ENCODE results near the gene MED20. TPM values are rescaled to one million over a fixed set of nuclear protein-coding genes. Genes with fewer than 3 reads are reported as not detected.

MED20 gene
- total RNA-seq, 1 experiment from 2014 or later, result 42.4 TPM

DNA sequence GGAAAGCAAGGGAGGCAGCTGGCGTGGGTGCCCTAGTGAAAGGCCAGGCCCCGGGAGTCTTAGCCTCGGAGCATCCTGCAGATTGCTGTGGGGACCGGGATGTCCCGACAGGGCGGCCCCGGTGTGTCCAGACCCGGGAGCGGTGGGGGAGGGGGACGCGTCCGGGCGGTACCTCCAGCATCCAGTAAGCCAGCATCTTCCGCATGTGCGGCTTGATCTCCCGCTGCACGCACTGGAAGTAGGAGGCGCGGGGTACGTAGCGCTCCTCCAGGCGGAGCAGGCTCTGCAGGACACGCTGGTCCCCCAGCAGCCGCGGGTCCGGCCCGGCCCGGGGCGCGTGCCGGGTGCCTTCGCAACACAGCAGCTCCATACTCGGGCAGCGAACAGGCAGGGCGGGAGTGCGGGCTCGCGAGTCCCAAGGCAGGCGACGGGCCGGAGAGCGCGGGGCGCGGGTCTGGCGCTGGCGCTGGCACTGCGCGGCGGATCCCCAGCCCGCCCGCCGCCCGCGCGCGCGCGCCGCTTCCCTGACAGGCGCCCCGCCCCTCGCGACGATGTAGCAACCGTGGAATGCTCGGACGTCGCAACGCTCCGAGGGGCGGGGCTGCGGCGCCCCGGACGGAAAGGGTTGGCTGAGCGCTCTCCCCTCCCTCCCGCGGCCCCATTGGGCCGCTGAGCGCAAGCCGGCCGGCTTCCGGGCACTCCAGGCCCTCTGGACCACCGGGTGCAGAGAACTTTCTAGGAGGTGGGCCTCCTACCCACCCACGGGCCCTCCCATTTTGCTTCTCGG lies 20.5 kb upstream of the MED20 start, which contains the start of gene CCND3 (continued):
- TF ChIP-seq TP53 (CRISPR knock-in tag; IDR thresholded peaks at IDR 0.05) (0 out of 2 replicates have a peak, but pooled peaks have one; percentile 20), FOXP1 (CRISPR knock-in tag; IDR thresholded peaks at IDR 0.05; ENCODE audit: borderline replicate concordance) (no peak; the same call in 1 of the 2 replicates), GABPB1 (CRISPR knock-in tag; IDR thresholded peaks at IDR 0.05) (peak; percentile 43; the same call in 1 of the 2 replicates), SP1 (CRISPR knock-in tag; conservative IDR thresholded peaks at IDR 0.05) (peak; percentile 53; the same call in 1 of the 2 replicates), E2F5 (CRISPR knock-in tag; IDR thresholded peaks at IDR 0.05) (0 out of 2 replicates have a peak, but pooled peaks have one; percentile 22)
- TF ChIP-seq, protein P1, sequence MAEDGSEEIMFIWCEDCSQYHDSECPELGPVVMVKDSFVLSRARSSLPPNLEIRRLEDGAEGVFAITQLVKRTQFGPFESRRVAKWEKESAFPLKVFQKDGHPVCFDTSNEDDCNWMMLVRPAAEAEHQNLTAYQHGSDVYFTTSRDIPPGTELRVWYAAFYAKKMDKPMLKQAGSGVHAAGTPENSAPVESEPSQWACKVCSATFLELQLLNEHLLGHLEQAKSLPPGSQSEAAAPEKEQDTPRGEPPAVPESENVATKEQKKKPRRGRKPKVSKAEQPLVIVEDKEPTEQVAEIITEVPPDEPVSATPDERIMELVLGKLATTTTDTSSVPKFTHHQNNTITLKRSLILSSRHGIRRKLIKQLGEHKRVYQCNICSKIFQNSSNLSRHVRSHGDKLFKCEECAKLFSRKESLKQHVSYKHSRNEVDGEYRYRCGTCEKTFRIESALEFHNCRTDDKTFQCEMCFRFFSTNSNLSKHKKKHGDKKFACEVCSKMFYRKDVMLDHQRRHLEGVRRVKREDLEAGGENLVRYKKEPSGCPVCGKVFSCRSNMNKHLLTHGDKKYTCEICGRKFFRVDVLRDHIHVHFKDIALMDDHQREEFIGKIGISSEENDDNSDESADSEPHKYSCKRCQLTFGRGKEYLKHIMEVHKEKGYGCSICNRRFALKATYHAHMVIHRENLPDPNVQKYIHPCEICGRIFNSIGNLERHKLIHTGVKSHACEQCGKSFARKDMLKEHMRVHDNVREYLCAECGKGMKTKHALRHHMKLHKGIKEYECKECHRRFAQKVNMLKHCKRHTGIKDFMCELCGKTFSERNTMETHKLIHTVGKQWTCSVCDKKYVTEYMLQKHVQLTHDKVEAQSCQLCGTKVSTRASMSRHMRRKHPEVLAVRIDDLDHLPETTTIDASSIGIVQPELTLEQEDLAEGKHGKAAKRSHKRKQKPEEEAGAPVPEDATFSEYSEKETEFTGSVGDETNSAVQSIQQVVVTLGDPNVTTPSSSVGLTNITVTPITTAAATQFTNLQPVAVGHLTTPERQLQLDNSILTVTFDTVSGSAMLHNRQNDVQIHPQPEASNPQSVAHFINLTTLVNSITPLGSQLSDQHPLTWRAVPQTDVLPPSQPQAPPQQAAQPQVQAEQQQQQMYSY (CRISPR knock-in tag; IDR thresholded peaks at IDR 0.05), result peak; percentile 12; the same call in 1 of the 2 replicates
- TF ChIP-seq, protein P2, sequence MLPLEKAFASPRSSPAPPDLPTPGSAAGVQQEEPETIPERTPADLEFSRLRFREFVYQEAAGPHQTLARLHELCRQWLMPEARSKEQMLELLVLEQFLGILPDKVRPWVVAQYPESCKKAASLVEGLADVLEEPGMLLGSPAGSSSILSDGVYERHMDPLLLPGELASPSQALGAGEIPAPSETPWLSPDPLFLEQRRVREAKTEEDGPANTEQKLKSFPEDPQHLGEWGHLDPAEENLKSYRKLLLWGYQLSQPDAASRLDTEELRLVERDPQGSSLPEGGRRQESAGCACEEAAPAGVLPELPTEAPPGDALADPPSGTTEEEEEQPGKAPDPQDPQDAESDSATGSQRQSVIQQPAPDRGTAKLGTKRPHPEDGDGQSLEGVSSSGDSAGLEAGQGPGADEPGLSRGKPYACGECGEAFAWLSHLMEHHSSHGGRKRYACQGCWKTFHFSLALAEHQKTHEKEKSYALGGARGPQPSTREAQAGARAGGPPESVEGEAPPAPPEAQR (CRISPR knock-in tag; IDR thresholded peaks at IDR 0.05), result no peak
- TF ChIP-seq, protein P3, sequence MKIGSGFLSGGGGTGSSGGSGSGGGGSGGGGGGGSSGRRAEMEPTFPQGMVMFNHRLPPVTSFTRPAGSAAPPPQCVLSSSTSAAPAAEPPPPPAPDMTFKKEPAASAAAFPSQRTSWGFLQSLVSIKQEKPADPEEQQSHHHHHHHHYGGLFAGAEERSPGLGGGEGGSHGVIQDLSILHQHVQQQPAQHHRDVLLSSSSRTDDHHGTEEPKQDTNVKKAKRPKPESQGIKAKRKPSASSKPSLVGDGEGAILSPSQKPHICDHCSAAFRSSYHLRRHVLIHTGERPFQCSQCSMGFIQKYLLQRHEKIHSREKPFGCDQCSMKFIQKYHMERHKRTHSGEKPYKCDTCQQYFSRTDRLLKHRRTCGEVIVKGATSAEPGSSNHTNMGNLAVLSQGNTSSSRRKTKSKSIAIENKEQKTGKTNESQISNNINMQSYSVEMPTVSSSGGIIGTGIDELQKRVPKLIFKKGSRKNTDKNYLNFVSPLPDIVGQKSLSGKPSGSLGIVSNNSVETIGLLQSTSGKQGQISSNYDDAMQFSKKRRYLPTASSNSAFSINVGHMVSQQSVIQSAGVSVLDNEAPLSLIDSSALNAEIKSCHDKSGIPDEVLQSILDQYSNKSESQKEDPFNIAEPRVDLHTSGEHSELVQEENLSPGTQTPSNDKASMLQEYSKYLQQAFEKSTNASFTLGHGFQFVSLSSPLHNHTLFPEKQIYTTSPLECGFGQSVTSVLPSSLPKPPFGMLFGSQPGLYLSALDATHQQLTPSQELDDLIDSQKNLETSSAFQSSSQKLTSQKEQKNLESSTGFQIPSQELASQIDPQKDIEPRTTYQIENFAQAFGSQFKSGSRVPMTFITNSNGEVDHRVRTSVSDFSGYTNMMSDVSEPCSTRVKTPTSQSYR (CRISPR knock-in tag; IDR thresholded peaks at IDR 0.05), result 0 out of 2 replicates have a peak, but pooled peaks have one; percentile 26
- TF ChIP-seq, protein P4, sequence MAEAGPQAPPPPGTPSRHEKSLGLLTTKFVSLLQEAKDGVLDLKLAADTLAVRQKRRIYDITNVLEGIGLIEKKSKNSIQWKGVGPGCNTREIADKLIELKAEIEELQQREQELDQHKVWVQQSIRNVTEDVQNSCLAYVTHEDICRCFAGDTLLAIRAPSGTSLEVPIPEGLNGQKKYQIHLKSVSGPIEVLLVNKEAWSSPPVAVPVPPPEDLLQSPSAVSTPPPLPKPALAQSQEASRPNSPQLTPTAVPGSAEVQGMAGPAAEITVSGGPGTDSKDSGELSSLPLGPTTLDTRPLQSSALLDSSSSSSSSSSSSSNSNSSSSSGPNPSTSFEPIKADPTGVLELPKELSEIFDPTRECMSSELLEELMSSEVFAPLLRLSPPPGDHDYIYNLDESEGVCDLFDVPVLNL (CRISPR knock-in tag; IDR thresholded peaks at IDR 0.05; ENCODE audit: borderline replicate concordance, low read depth), result no peak
- TF ChIP-seq, protein P5, sequence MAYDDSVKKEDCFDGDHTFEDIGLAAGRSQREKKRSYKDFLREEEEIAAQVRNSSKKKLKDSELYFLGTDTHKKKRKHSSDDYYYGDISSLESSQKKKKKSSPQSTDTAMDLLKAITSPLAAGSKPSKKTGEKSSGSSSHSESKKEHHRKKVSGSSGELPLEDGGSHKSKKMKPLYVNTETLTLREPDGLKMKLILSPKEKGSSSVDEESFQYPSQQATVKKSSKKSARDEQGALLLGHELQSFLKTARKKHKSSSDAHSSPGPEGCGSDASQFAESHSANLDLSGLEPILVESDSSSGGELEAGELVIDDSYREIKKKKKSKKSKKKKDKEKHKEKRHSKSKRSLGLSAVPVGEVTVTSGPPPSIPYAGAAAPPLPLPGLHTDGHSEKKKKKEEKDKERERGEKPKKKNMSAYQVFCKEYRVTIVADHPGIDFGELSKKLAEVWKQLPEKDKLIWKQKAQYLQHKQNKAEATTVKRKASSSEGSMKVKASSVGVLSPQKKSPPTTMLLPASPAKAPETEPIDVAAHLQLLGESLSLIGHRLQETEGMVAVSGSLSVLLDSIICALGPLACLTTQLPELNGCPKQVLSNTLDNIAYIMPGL (CRISPR knock-in tag; IDR thresholded peaks at IDR 0.05), result peak; percentile 63; the same call in 1 of the 2 replicates

- Mint-ChIP-seq H3K9me3 (no peaks in the 10 kb centered on the region), H3K36me3 (no peaks in the 10 kb centered on the region; the same call in 1 of the 2 replicates), H3K4me3 (peak overlapping the region; percentile 92), H3K27me3 (ENCODE audit: low read depth) (no peaks in the 10 kb centered on the region), H3K4me1 (peaks cover 34% of the 10 kb centered on the region), H3K27ac (no peak overlapping the region)
- ChIA-PET CTCF (interaction anchor here (0.9 to 8.9 kb wide), 16 partner anchors 10 to 201 kb away, joined by 3 to 112 read pairs (median 6); partner anchors contain the start of genes BYSL, C6orf132, MED20 and TAF8), POLR2A (interaction anchor here (0.6 to 2.0 kb wide), 4 partner anchors 25 to 154 kb away, joined by 3 to 9 read pairs (median 7); no protein-coding TSS in a partner anchor)
- ATAC-seq, result peak; percentile 1
- DNase-seq (ENCODE audit: low spot score), result peak; percentile 54
- TF ChIP-seq FOXJ3 (CRISPR knock-in tag; IDR thresholded peaks at IDR 0.05; ENCODE audit: borderline replicate concordance) (no peak), RORB (CRISPR knock-in tag; IDR thresholded peaks at IDR 0.05) (no peak), PRRX2 (CRISPR knock-in tag; IDR thresholded peaks at IDR 0.05) (no peak), CREM (CRISPR knock-in tag; IDR thresholded peaks at IDR 0.05) (no peak), USF2 (CRISPR knock-in tag; IDR thresholded peaks at IDR 0.05) (no peak; the same call in 1 of the 2 replicates)
- TF ChIP-seq, protein P5 (CRISPR knock-in tag; IDR thresholded peaks at IDR 0.05), result peak; percentile 33; the same call in 1 of the 2 replicates
- TF ChIP-seq, protein P6, sequence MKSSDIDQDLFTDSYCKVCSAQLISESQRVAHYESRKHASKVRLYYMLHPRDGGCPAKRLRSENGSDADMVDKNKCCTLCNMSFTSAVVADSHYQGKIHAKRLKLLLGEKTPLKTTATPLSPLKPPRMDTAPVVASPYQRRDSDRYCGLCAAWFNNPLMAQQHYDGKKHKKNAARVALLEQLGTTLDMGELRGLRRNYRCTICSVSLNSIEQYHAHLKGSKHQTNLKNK (CRISPR knock-in tag; IDR thresholded peaks at IDR 0.05), result no peak
These were observed 19.9 kb upstream of the MED20 start for GRCh38 chr6:41940759-41941279.
